ENCODE results near the gene KCNK2. TPM values are rescaled to one million over a fixed set of nuclear protein-coding genes. Genes with fewer than 3 reads are reported as not detected.

The KCNK2 gene
- total and polyA plus RNA-seq, 2 of the 4 experiments (the other 2 are of a cell fraction): 45.9 to 86.9 TPM

DNA sequence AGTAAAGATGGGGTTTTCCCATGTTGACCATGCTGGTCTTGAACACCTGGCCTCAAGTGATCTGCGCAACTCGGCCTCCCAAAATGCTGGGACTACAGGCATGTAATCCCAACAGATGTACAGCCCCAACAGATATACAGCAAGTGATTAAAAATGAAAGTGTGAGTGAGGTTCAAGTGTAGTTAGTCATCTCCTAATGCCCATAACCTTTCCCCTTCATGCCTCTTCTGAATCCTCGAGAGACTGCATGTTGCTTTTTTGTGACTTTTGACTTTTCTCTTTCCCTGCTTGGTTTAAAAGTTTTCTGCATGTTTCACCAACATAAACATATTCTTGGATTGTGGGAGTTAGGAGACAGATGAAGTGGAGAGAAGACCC is 31.2 kb downstream of the KCNK2 start:
- Histone ChIP-seq H2AK5ac (ENCODE audit: low read depth, low read length) (peak overlapping the region; percentile 40; the same call in 1 of the 2 replicates), H4K20me1 (ENCODE audit: insufficient read depth, low read length) (peaks cover 5% of the 10 kb centered on the region; the same call in 1 of the 2 replicates), H3K23ac (ENCODE audit: low read depth, low read length) (no peak overlapping the region; the same call in 1 of the 2 replicates), H3K4me2 (ENCODE audit: low read depth, low read length) (peak overlapping the region; percentile 70), H3K36me3 (ENCODE audit: control insufficient read depth, insufficient read depth, low read length) (no peaks in the 10 kb centered on the region), H2BK15ac (ENCODE audit: low read depth, low read length) (peak overlapping the region; percentile 31; the same call in 1 of the 3 replicates), H3K18ac (ENCODE audit: low read depth, low read length) (no peak overlapping the region), H2BK120ac (ENCODE audit: low read depth, low read length) (peak overlapping the region; percentile 37; the same call in 1 of the 2 replicates), H4K8ac (ENCODE audit: low read depth in 2 of 2, low read length in 2 of 2) (peak overlapping the region in 1 of 2 experiments; percentile 29; a peak in 1 of 4 replicates), H3K9me3 (ENCODE audit: control insufficient read depth, insufficient read depth, low read length) (no peaks in the 10 kb centered on the region), H4K91ac (ENCODE audit: insufficient read depth, low read depth, low read length) (no peak overlapping the region), H3K27ac (ENCODE audit: insufficient read depth, low read length) (peak overlapping the region; percentile 5; the same call in 1 of the 2 replicates), H3K56ac (ENCODE audit: extremely low read depth, insufficient read depth, low read length) (no peak overlapping the region), H2BK5ac (ENCODE audit: low read depth, low read length, poor library complexity, severe bottlenecking) (no peak overlapping the region), H2BK20ac (ENCODE audit: low read depth, low read length) (peak overlapping the region; percentile 10; the same call in 1 of the 2 replicates), H4K5ac (ENCODE audit: low read depth, low read length) (no peak overlapping the region), H2AK9ac (replicated peaks; ENCODE audit: low read depth, low read length, poor library complexity) (no peak overlapping the region), H3K9ac (ENCODE audit: low read depth, low read length) (no peak overlapping the region), H3K27me3 (ENCODE audit: control insufficient read depth, insufficient read depth, low read length) (no peaks in the 10 kb centered on the region), H3K4ac (ENCODE audit: low read depth, low read length) (no peak overlapping the region), H2AFZ (replicated peaks; ENCODE audit: low read length, poor library complexity) (no peak overlapping the region), H3K79me1 (ENCODE audit: low read depth in 1 of 2, low read length in 2 of 2) (peaks cover 0 to 9% of the 10 kb centered on the region in 2 experiments; a peak in 1 of 4 replicates), H3K9me1 (ENCODE audit: insufficient read depth, low read length) (peaks cover 3% of the 10 kb centered on the region; the same call in 1 of the 2 replicates), H3K14ac (replicated peaks; ENCODE audit: low read depth, low read length) (peak overlapping the region; percentile 39; the same call in 1 of the 2 replicates), H3K4me3 (ENCODE audit: insufficient read depth, low read depth, low read length) (no peak overlapping the region), H3K4me1 (ENCODE audit: control insufficient read depth, insufficient read depth, low read length) (no peaks in the 10 kb centered on the region)
- TF ChIP-seq RAD21 (IDR thresholded peaks at IDR 0.05; ENCODE audit: low read length): no peak
- no peak for TF ChIP-seq FOS (IDR thresholded peaks at IDR 0.05; ENCODE audit: low read depth, low read length)
- no peak for TF ChIP-seq NFE2L2 (IDR thresholded peaks at IDR 0.05; ENCODE audit: low read depth, low read length)
- TF ChIP-seq BHLHE40 (IDR thresholded peaks at IDR 0.05; ENCODE audit: low read depth, low read length): no peak
- no peak for TF ChIP-seq CTCF (conservative IDR thresholded peaks at IDR 0.05; ENCODE audit: low read depth, low read length)
- no peak for TF ChIP-seq CEBPB (IDR thresholded peaks at IDR 0.05; ENCODE audit: low read depth, low read length)
- no peak for TF ChIP-seq CHD1 (IDR thresholded peaks at IDR 0.05; ENCODE audit: low read depth, low read length)
- TF ChIP-seq, protein P1, sequence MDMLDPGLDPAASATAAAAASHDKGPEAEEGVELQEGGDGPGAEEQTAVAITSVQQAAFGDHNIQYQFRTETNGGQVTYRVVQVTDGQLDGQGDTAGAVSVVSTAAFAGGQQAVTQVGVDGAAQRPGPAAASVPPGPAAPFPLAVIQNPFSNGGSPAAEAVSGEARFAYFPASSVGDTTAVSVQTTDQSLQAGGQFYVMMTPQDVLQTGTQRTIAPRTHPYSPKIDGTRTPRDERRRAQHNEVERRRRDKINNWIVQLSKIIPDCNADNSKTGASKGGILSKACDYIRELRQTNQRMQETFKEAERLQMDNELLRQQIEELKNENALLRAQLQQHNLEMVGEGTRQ (IDR thresholded peaks at IDR 0.05; ENCODE audit: low read depth, low read length): no peak
- no peak for TF ChIP-seq RFX5 (IDR thresholded peaks at IDR 0.05; ENCODE audit: low read depth, low read length)
- TF ChIP-seq, protein P2, sequence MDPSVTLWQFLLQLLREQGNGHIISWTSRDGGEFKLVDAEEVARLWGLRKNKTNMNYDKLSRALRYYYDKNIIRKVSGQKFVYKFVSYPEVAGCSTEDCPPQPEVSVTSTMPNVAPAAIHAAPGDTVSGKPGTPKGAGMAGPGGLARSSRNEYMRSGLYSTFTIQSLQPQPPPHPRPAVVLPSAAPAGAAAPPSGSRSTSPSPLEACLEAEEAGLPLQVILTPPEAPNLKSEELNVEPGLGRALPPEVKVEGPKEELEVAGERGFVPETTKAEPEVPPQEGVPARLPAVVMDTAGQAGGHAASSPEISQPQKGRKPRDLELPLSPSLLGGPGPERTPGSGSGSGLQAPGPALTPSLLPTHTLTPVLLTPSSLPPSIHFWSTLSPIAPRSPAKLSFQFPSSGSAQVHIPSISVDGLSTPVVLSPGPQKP (IDR thresholded peaks at IDR 0.05; ENCODE audit: borderline replicate concordance, low read depth, low read length): no peak
- TF ChIP-seq MAFK (IDR thresholded peaks at IDR 0.05; ENCODE audit: low read depth, low read length): no peak
- TF ChIP-seq POLR2A (IDR thresholded peaks at IDR 0.05; ENCODE audit: low read depth, low read length): no peak
- TF ChIP-seq SMC3 (IDR thresholded peaks at IDR 0.05; ENCODE audit: low read depth, low read length): no peak
- TF ChIP-seq MAZ (IDR thresholded peaks at IDR 0.05; ENCODE audit: borderline replicate concordance, low read depth, low read length): no peak
- TF ChIP-seq RCOR1 (IDR thresholded peaks at IDR 0.05; ENCODE audit: insufficient replicate concordance, low read length): no peak
- TF ChIP-seq MXI1 (IDR thresholded peaks at IDR 0.05; ENCODE audit: borderline replicate concordance, low read depth, low read length): no peak
- intact Hi-C loops (cut with micrococcal nuclease): no loop called here
- peak; percentile 13; the same call in 1 of the 2 replicates for ATAC-seq (ENCODE audit: low read depth)
- no peak for DNase-seq
- no TSS peak for BruUV-seq (replicated peaks)
- POLR2A ChIA-PET (ENCODE audit: unreplicated experiment): no interaction called here
- in situ Hi-C loops (cut with MboI; ENCODE audit: low sequenced_read_pairs): no loop called here
- CTCF ChIA-PET: interaction anchor here (1.0 kb wide), 1 partner anchor 39 kb away, joined by 4 read pairs; no protein-coding TSS in a partner anchor
- dilution Hi-C loops (cut with HindIII; ENCODE audit: low sequenced_read_pairs, unreplicated experiment): no loop called here
- whole genome bisulfite sequencing, 2 experiments (ENCODE audit: extremely low coverage in 2 of 2, insufficient read length in 1 of 2): no CpG with 5 or more reads among the region's 3 CpGs
